Measurements from ENCODE around the gene SLC35F6.
A peak's percentile ranks its signal among the peaks of the same experiment; 100 is the strongest.
"Not testable (repeated sequence)": the region's sequence is repeated elsewhere in the genome, so short reads cannot be mapped to it uniquely, and the experiment has no call there.

The SLC35F6 gene

DNA sequence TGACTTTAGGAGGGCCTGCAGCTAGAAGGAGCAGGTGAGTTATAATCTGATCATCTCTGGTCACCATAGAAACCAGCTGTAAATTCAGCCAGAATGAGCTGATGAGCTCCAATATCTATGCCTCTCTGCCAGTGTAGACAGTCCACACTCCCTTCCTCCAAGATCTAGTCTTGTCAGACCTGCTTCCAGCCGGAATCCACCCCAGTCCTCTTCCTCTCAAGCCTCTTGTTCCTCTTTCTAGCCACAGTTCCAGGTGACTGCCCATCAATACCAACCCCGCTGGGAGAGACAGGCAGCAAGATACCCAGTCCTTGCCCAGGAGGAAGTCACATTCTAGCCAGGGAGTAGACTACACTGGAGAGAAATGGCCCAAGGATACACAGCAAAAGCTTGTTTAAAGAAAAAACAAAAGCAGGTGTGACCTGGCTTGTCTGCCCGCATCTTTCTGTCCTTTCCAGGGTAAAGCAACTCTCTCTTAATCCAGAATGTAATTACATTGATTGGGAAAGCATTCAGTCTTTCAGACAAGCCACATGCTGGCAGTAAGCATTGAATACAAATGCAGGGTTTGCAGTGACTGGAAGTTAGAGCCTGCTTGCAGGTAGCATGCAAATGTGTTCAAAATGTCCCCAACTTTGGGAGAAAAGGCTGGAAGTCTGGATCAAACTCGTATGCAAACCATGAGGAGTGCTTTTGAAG, 9.0 kb upstream of the SLC35F6 start:
- no peak for DNase-seq (ENCODE audit: low spot score)
- no peak overlapping the region for H3K27ac ChIP-seq
- ChIA-PET CTCF (interaction anchor here (1.7 kb wide), 1 partner anchor 16 kb away, joined by 5 read pairs; no protein-coding TSS in a partner anchor), POLR2A (ENCODE audit: low non-redundant PET) (no interaction called here)
- TF ChIP-seq, protein P1, sequence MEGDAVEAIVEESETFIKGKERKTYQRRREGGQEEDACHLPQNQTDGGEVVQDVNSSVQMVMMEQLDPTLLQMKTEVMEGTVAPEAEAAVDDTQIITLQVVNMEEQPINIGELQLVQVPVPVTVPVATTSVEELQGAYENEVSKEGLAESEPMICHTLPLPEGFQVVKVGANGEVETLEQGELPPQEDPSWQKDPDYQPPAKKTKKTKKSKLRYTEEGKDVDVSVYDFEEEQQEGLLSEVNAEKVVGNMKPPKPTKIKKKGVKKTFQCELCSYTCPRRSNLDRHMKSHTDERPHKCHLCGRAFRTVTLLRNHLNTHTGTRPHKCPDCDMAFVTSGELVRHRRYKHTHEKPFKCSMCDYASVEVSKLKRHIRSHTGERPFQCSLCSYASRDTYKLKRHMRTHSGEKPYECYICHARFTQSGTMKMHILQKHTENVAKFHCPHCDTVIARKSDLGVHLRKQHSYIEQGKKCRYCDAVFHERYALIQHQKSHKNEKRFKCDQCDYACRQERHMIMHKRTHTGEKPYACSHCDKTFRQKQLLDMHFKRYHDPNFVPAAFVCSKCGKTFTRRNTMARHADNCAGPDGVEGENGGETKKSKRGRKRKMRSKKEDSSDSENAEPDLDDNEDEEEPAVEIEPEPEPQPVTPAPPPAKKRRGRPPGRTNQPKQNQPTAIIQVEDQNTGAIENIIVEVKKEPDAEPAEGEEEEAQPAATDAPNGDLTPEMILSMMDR (conservative IDR thresholded peaks at IDR 0.05; ENCODE audit: low read depth): no peak

- no peak for DNase-seq (ENCODE audit: low spot score)
- TF ChIP-seq, protein P1 (conservative IDR thresholded peaks at IDR 0.05; ENCODE audit: low read depth): no peak
- no peak overlapping the region for H3K27ac ChIP-seq
- CTCF ChIA-PET: interaction anchor here (1.7 kb wide), 1 partner anchor 15 kb away, joined by 5 read pairs; no protein-coding TSS in a partner anchor
- POLR2A ChIA-PET (ENCODE audit: low non-redundant PET): no interaction called here
Measured at GRCh38 chr2:26756337-26756736, 7.7 kb upstream of the SLC35F6 start.

GRCh38 chr2:26757873-26758789, 6.0 kb upstream of the SLC35F6 start:
- TF ChIP-seq, protein P1 (conservative IDR thresholded peaks at IDR 0.05; ENCODE audit: low read depth): no peak
- CTCF ChIA-PET: no interaction called here
- peak overlapping the region; percentile 95 for H3K27ac ChIP-seq
- POLR2A ChIA-PET (ENCODE audit: low non-redundant PET): no interaction called here
- peak; percentile 70 for DNase-seq (ENCODE audit: low spot score)

- peak overlapping the region; percentile 95 for H3K27ac ChIP-seq
- no peak for DNase-seq (ENCODE audit: low spot score)
- ChIA-PET CTCF (no interaction called here), POLR2A (ENCODE audit: low non-redundant PET) (no interaction called here)
- TF ChIP-seq, protein P1 (conservative IDR thresholded peaks at IDR 0.05; ENCODE audit: low read depth): no peak
Measured at GRCh38 chr2:26758790-26759321, 5.2 kb upstream of the SLC35F6 start.

- POLR2A ChIA-PET (ENCODE audit: low non-redundant PET): no interaction called here
- no peak for DNase-seq (ENCODE audit: low spot score)
- H3K27ac ChIP-seq: peak overlapping the region; percentile 14; the same call in 1 of the 2 replicates
- CTCF ChIA-PET: interaction anchor here (0.6 kb wide), 1 partner anchor 1134 kb away, joined by 3 read pairs; no protein-coding TSS in a partner anchor
- TF ChIP-seq, protein P1 (conservative IDR thresholded peaks at IDR 0.05; ENCODE audit: low read depth): no peak
Measured at GRCh38 chr2:26759845-26760244, 4.2 kb upstream of the SLC35F6 start.

- CTCF ChIA-PET; POLR2A ChIA-PET (ENCODE audit: low non-redundant PET); DNase-seq (ENCODE audit: low spot score); H3K27ac ChIP-seq: not testable (repeated sequence)
Measured at GRCh38 chr2:26760991-26761390, 3.1 kb upstream of the SLC35F6 start.

Measured in RWPE1 (cell line).